ENCODE data around the gene STK35.

Gene STK35

GRCh38 chr20:2101057-2101864 lies at the start of gene STK35:
Gene STK35, plus strand, starts transcription at chr20:2101827. Its CDS starts 55 bp downstream, at chr20:2101882.
- no peak for DNase-seq

GRCh38 chr20:2051946-2052345 lies 49.7 kb upstream of the STK35 start:
- DNase-seq, result no peak

GRCh38 chr20:2052741-2053140 lies 48.9 kb upstream of the STK35 start:
- DNase-seq, result no peak

GRCh38 chr20:2053615-2054014 lies 48.0 kb upstream of the STK35 start:
- DNase-seq, result no peak

- DNase-seq, result no peak
These were observed 46.7 kb upstream of the STK35 start for GRCh38 chr20:2054911-2055310.

GRCh38 chr20:2059411-2059810 lies 42.2 kb upstream of the STK35 start:
- DNase-seq, result no peak

- DNase-seq, result no peak
These were observed 36.5 kb upstream of the STK35 start for GRCh38 chr20:2065099-2065498.

GRCh38 chr20:2066461-2067122 lies 35.0 kb upstream of the STK35 start:
- DNase-seq, result no peak

- DNase-seq, result no peak
These were observed 20.9 kb upstream of the STK35 start for GRCh38 chr20:2080532-2081224.

GRCh38 chr20:2084703-2085102 lies 16.9 kb upstream of the STK35 start:
- peak; percentile 19 for DNase-seq

GRCh38 chr20:2086177-2086979 lies 15.2 kb upstream of the STK35 start:
- DNase-seq, result no peak

GRCh38 chr20:2086980-2087377 lies 14.6 kb upstream of the STK35 start:
- no peak for DNase-seq

- no peak for DNase-seq
These were observed 12.7 kb upstream of the STK35 start for GRCh38 chr20:2088891-2089290.

GRCh38 chr20:2089447-2089846 lies 12.2 kb upstream of the STK35 start:
- DNase-seq, result no peak

GRCh38 chr20:2093159-2093781 lies 8.4 kb upstream of the STK35 start:
- DNase-seq, result no peak

- no peak for DNase-seq
These were observed 7.7 kb upstream of the STK35 start for GRCh38 chr20:2093883-2094282.

- peak; percentile 95 for DNase-seq
These were observed 398 bp downstream of the STK35 start for GRCh38 chr20:2101865-2102584.

GRCh38 chr20:2102585-2103460 lies 1.2 kb downstream of the STK35 start:
- DNase-seq, result peak; percentile 91

- DNase-seq, result no peak
These were observed 2.0 kb downstream of the STK35 start for GRCh38 chr20:2103461-2104153.

- no peak for DNase-seq
These were observed 2.6 kb downstream of the STK35 start for GRCh38 chr20:2104236-2104635.

All from fibroblast of skin of right quadriceps (primary cell).